HT1080 (cell line): ENCODE results near the gene TAPBP. TPM values are rescaled to one million over a fixed set of nuclear protein-coding genes. Genes with fewer than 3 reads are reported as not detected.

Experiments used
- DNase-seq: peaks from one replicate; pipeline ENCODE4 v3.0.0-alpha.2; 2015; ENCODE audit warnings: low read depth
- total RNA-seq: library from RNA; depleted of rRNA; stranded (reverse); fragments of >200 nt; shearing (Covaris generic); gene quantifications from 2 replicates; pipeline ENCODE4 v1.2.3, GENCODE V29; 2014

TAPBP gene
- total RNA-seq, 1 experiment from 2014 or later: 68.0 TPM

- peak; percentile 74 for DNase-seq
These were observed 6.7 kb upstream of the TAPBP start for GRCh38 chr6:33320315-33321181.

- DNase-seq: no peak
These were observed 6.0 kb upstream of the TAPBP start for GRCh38 chr6:33319939-33320314.

- DNase-seq: no peak
These were observed 4.7 kb upstream of the TAPBP start for GRCh38 chr6:33318426-33319073.

GRCh38 chr6:33317669-33318425, 4.0 kb upstream of the TAPBP start, which contains the start of gene ZBTB22:
Gene ZBTB22 (minus strand): TSS chr6:33317744. CDS start chr6:33316916, 828 bp downstream.
- DNase-seq: peak; percentile 97

GRCh38 chr6:33317419-33317668, 3.5 kb upstream of the TAPBP start:
- no peak for DNase-seq

GRCh38 chr6:33316603-33317418, 2.9 kb upstream of the TAPBP start:
- no peak for DNase-seq

GRCh38 chr6:33315793-33316602, 2.1 kb upstream of the TAPBP start:
- DNase-seq: no peak

GRCh38 chr6:33314943-33315792, 1.3 kb upstream of the TAPBP start:
- DNase-seq: no peak

- DNase-seq: peak; percentile 74
These were observed 651 bp upstream of the TAPBP start for GRCh38 chr6:33314515-33314942.

GRCh38 chr6:33313105-33313708, 671 bp downstream of the TAPBP start:
- DNase-seq: peak; percentile 17

GRCh38 chr6:33312361-33313104, 1.3 kb downstream of the TAPBP start:
- DNase-seq: peak; percentile 67

GRCh38 chr6:33306356-33306755, 7.5 kb downstream of the TAPBP start:
- no peak for DNase-seq

- no peak for DNase-seq
These were observed 8.8 kb downstream of the TAPBP start for GRCh38 chr6:33305052-33305451.

- no peak for DNase-seq
These were observed 9.7 kb downstream of the TAPBP start for GRCh38 chr6:33304216-33304615.

GRCh38 chr6:33301877-33302276, 12.0 kb downstream of the TAPBP start:
- no peak for DNase-seq

GRCh38 chr6:33299237-33299944, 14.5 kb downstream of the TAPBP start:
- DNase-seq: peak; percentile 90

GRCh38 chr6:33298773-33299236, 15.1 kb downstream of the TAPBP start, which contains the start of gene RGL2:
Gene RGL2 (minus strand): TSS chr6:33298942. CDS start chr6:33298610, 332 bp downstream.
- DNase-seq: no peak
